Glutamatergic neuron (in vitro differentiated cells): ENCODE measurements around the gene CYB561D1. TPM values are rescaled to one million over a fixed set of nuclear protein-coding genes. Genes with fewer than 3 reads are reported as not detected.
A peak's percentile ranks its signal among the peaks of the same experiment; 100 is the strongest.

Experiments
- DNase-seq: peaks from one replicate; pipeline ENCODE4 v3.0.0; 2022
- H3K27ac Mint-ChIP-seq: one replicate; pipeline ENCODE4 v1.8.0; 2020; ENCODE audit warnings: mild to moderate bottlenecking, mixed read lengths, inconsistent platforms; ENCODE audit not compliant: unreplicated experiment
- H3K27me3 Mint-ChIP-seq: one replicate; pipeline ENCODE4 v1.8.0; 2020; ENCODE audit warnings: mild to moderate bottlenecking, moderate library complexity, mixed read lengths, inconsistent platforms; ENCODE audit not compliant: unreplicated experiment
- H3K36me3 Mint-ChIP-seq: one replicate; pipeline ENCODE4 v1.8.0; 2020; ENCODE audit warnings: mild to moderate bottlenecking, mixed read lengths, inconsistent platforms; ENCODE audit not compliant: unreplicated experiment
- H3K4me1 Mint-ChIP-seq: one replicate; pipeline ENCODE4 v1.8.0; 2020; ENCODE audit warnings: mild to moderate bottlenecking, low read depth, mixed read lengths, inconsistent platforms; ENCODE audit not compliant: unreplicated experiment
- H3K4me3 Mint-ChIP-seq: one replicate; pipeline ENCODE4 v1.8.0; 2020; ENCODE audit warnings: mild to moderate bottlenecking, mixed read lengths, inconsistent platforms; ENCODE audit not compliant: unreplicated experiment
- H3K9me3 Mint-ChIP-seq: one replicate; pipeline ENCODE4 v1.8.0; 2020; ENCODE audit warnings: mild to moderate bottlenecking, moderate library complexity, mixed read lengths, inconsistent platforms; ENCODE audit not compliant: unreplicated experiment
- total RNA-seq: library from RNA; stranded (reverse); fragmentation: NEBNext Ultra II Directional; extraction: Animal tissue kit (Norgen Biotek cat#: 25700); gene quantifications from one replicate; pipeline ENCODE4 v1.2.1, GENCODE V29; 2021; ENCODE audit not compliant: unreplicated experiment
- TF ChIP-seq, protein P1 (sequence below): fragments of 200-600 bp; sonication (generic); IDR thresholded peaks from one replicate; pipeline ENCODE4 v1.5.0; 2021; ENCODE audit not compliant: partially characterized antibody, unreplicated experiment

The CYB561D1 gene
- total RNA-seq, 1 donor from 2014 or later, result 23.9 TPM

DNA sequence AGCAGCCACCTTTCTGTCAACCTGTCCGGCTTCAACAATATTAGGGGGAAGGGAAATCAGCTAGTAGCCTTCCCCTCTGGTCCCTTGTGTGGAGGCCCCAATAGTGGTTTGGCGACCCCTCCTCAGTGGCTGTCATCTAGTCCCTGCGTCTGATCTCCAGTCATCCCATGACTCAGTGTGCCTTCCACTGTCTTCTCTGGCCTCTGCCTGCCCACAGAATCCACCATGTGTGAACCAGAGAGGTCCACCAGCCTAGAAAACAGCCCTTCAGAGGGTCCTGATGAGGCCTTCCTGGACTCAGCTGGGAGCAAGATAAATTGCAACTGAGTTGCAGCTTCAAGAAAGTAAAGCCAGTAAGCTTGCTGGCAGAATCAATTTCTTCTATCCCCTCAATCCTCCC, 14.0 kb upstream of the CYB561D1 start:
- no peak overlapping the region for H3K27ac Mint-ChIP-seq
- H3K9me3 Mint-ChIP-seq, result peaks cover 20% of the 10 kb centered on the region
- peaks cover 10% of the 10 kb centered on the region for H3K4me1 Mint-ChIP-seq
- DNase-seq, result no peak
- peaks cover 27% of the 10 kb centered on the region for H3K27me3 Mint-ChIP-seq
- H3K36me3 Mint-ChIP-seq, result no peaks in the 10 kb centered on the region
- H3K4me3 Mint-ChIP-seq, result no peak overlapping the region
- TF ChIP-seq, protein P1, sequence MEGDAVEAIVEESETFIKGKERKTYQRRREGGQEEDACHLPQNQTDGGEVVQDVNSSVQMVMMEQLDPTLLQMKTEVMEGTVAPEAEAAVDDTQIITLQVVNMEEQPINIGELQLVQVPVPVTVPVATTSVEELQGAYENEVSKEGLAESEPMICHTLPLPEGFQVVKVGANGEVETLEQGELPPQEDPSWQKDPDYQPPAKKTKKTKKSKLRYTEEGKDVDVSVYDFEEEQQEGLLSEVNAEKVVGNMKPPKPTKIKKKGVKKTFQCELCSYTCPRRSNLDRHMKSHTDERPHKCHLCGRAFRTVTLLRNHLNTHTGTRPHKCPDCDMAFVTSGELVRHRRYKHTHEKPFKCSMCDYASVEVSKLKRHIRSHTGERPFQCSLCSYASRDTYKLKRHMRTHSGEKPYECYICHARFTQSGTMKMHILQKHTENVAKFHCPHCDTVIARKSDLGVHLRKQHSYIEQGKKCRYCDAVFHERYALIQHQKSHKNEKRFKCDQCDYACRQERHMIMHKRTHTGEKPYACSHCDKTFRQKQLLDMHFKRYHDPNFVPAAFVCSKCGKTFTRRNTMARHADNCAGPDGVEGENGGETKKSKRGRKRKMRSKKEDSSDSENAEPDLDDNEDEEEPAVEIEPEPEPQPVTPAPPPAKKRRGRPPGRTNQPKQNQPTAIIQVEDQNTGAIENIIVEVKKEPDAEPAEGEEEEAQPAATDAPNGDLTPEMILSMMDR, result no peak

DNA sequence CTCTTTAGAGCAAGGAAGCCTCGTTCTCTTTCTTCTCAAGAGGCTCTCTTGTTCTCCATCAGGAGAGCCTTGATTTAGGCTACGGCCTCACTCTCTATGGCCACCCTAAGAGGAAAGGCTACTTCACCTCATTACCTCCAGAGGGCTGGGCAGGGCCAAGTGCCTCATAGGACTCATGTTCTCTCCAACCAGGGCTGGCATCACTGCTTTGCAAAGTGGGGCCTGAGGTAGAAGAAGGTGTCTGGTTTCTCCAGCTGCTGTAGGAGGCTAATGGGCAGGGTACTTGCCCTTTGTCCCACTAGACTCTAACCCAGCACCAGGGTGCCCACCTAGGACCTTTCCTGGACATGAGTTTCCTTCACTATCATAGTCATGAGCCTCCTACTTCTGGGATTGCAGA, 12.2 kb upstream of the CYB561D1 start:
- Mint-ChIP-seq H3K4me3 (no peak overlapping the region), H3K27me3 (peaks cover 34% of the 10 kb centered on the region), H3K36me3 (no peaks in the 10 kb centered on the region), H3K4me1 (peaks cover 24% of the 10 kb centered on the region), H3K27ac (peak overlapping the region; percentile 98), H3K9me3 (peaks cover 31% of the 10 kb centered on the region)
- TF ChIP-seq, protein P1, result no peak
- no peak for DNase-seq

DNA sequence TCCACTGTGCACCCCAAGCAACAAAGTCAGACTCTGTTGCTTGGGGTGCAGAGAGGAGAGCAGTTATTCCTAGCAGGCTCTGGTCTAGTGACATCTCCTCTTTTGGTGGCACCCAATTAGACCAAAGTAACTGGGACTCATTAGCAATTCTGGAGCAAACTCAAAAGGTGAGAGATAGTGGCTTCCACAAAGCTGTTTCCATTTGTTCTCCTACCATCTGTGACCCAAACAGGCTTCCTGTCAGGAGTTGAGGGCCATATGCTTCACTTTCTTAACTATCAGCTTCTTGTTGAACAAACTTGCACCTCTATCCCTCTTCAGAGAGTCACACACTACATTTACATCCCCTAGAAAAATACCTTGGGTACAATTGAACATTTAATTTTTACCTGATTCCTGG, 11.7 kb upstream of the CYB561D1 start:
- TF ChIP-seq, protein P1, result no peak
- H3K4me1 Mint-ChIP-seq, result peaks cover 24% of the 10 kb centered on the region
- H3K36me3 Mint-ChIP-seq, result no peaks in the 10 kb centered on the region
- H3K27ac Mint-ChIP-seq, result peak overlapping the region; percentile 98
- H3K27me3 Mint-ChIP-seq, result peaks cover 33% of the 10 kb centered on the region
- no peak for DNase-seq
- peak overlapping the region; percentile 87 for H3K4me3 Mint-ChIP-seq
- peaks cover 31% of the 10 kb centered on the region for H3K9me3 Mint-ChIP-seq

DNA sequence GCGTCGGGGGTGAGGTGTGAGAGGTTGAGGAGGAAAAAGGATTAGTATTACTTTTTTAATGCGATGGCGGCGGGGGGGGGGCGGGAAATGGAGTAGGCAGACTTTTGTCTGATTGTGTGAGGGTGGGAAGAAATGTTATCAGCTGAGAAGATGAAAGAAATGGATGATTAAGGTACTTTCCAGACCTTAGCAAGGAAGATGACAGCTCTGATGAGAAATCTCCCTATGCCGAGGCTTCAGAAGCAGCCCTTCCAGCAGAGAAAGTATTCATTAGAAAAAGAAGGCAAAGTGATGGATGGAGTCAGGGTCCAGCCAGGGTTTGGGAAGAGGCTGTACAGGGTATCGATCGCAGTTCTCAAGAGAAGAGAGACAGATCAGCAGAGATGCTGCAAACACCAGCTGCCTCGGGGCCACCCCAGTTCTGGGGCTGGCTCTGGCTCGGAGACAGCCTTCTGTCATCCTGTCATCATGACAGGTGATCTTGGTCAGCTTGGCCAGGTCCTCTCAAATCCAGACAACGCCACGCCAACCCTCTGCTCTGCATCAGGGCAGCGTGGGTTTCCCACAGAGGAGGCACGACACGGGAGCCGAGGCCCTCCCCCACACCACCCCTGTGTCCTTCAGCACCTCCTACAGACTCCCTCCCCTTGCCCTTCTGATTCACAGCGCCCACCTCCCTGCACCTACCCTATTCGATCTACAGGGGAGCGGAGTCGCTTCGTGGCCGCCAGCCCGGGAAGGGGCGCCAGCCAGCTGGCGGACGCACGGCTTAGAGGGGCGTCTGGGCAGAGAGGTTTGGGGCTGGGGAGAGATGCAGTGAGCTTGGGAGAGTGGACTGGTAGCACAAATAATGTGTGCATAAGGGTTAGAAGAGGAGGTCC, 10.9 kb upstream of the CYB561D1 start:
- TF ChIP-seq, protein P1, result peak; percentile 46
- H3K27me3 Mint-ChIP-seq, result peaks cover 33% of the 10 kb centered on the region
- peaks cover 31% of the 10 kb centered on the region for H3K9me3 Mint-ChIP-seq
- H3K36me3 Mint-ChIP-seq, result no peaks in the 10 kb centered on the region
- peak overlapping the region; percentile 98 for H3K27ac Mint-ChIP-seq
- H3K4me3 Mint-ChIP-seq, result peak overlapping the region; percentile 87
- peak; percentile 74 for DNase-seq
- H3K4me1 Mint-ChIP-seq, result peaks cover 24% of the 10 kb centered on the region
